ENCODE measurements around the gene ZNF428.

DNA sequence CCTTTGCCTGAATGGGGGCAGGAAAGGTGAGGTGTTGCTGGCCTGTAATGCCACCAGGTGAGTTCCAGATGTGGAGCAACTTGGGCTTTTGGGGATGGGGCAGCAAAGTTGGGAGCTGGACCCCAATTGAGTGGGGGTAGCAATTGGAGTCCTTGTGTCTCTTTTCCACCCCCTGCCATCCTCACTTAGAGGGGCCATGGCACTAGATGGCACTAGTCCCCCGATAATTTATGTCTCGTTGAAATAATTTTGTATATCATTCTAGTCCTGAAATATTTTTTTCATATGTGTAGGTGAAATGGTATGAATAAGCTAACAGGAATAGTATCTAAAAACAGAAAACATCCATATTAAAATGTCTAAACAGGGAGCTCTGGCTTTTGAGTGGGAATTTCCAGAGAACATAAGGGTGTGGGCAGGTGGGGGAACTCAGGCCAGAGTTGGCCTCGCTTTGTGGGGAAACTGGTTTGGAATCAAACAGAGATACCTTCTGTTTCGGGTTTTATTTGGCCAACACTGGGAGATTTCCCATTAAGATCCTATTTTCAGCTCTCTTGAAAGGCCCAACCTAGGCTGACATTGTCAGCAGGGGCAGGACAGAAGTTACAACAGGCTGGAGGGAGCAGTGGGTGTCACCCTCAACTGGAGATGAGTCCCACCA, 19.7 kb downstream of the ZNF428 start:
- no peak for TF ChIP-seq POLR2A (IDR thresholded peaks at IDR 0.05; ENCODE audit: low read depth, low read length)
- TF ChIP-seq TAF1 (IDR thresholded peaks at IDR 0.05; ENCODE audit: low read depth, low read length) = no peak
- TF ChIP-seq POLR2AphosphoS5 (IDR thresholded peaks at IDR 0.05; ENCODE audit: low read depth, low read length) = no peak
- TF ChIP-seq POU2F2 (IDR thresholded peaks at IDR 0.05; ENCODE audit: low read depth, low read length) = no peak
- TF ChIP-seq SPI1 (IDR thresholded peaks at IDR 0.05; ENCODE audit: low read depth, low read length) = no peak
- TF ChIP-seq PAX5 (IDR thresholded peaks at IDR 0.05; ENCODE audit: insufficient read depth, low read length, severe bottlenecking) = no peak

All from GM12891 (cell line).